Right lung (tissue), 5 donors: ENCODE measurements around the gene OSM. TPM values are rescaled to one million over a fixed set of nuclear protein-coding genes. Genes with fewer than 3 reads are reported as not detected.
"Not testable (repeated sequence)": the region's sequence is repeated elsewhere in the genome, so short reads cannot be mapped to it uniquely, and the experiment has no call there.

Source experiments
- DNase-seq, 2 donors: peaks; one replicate each; pipeline ENCODE4 v3.0.0-alpha.2; 2013
- polyA plus RNA-seq, 5 donors: library from polyadenylated mRNA; unstranded; fragments of 120-200 nt; gene quantifications; one replicate each; pipeline versions ENCODE4 v1.2.1 to v1.2.3, GENCODE V29; 2013; ENCODE audit warnings: inconsistent platforms in 1 of 5, low replicate concordance in 1 of 5; ENCODE audit not compliant: insufficient read length in 5 of 5, insufficient read depth in 1 of 5

OSM gene
- polyA plus RNA-seq, 5 donors = 0.06 to 0.86 (median 0.19) TPM

DNA sequence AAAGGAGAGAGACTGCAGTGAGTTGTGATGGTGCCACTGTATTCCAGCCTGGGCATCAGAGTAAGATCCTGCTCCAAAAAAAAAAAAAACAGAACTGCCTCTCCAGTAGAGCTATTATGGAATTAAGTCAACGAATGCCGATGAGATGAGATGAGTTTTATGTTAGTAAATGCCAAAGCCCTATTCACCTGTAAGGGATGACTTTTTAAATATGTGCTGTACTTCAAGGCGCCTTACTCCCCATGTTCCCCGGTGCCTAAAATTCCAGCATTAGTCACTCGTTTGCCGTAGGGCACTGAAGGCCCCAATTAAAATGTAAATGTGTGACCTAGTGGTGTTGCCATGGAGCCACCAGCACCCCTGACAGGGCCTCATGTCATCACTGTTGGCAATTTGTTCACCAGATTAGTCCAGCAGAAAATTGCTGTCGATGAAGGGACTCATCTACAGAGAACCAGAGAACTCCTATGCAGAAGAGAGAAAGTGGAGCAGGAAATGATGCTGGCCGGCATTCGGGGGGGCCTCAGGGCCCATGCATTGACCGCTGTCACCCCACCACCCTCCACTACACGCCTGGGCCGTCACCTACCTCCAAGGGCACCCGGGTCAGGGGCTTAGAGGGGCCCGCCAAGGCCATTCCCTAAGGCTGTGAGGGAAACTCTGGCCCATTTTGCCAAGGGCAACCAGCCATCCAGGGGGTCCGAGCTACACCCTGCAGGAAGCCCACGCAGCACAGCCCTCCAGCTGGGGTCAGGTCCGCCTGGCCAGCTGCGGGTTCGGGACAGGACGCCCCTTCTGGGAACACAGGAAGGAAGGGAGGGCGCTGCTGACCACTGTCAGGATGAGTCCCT, 37.9 kb downstream of the OSM start:
- no peak for DNase-seq

DNA sequence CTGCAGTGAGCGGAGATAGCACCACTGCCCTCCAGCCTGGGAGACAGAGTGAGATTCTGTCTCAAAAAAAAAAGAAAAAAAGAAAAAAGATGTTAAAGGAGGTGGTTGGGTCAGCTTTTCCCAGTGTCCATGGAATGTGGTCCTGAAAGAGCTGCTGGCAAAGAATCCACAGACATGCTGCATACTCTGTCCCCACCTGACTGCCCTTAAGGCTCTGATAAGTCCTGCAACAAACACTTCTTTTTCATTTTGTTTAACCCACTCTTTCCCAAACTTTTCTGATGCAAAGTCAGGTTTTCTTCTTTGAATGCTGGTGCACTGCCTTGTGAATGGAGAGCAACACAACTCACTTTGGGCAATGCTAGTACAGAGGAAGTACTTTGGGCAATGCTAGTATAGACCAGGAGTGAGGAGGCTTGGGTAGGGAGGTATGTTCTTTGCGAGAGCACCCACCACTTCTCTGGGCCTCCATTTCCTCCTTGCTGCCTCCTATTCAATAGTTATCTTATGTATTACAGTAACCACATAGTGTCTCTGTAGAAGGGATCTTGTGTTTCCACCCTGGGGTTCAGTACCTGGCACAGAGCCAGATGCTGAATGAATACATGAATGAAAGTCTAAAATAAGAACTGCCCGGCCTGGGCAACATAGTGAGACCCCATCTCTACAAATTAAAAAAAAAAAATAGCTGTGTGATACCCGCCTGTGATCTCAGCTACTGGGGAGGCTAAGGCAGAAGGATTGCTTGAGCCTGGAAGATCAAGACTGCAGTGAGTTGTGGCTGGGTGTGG, 39.0 kb downstream of the OSM start:
- DNase-seq = no peak

GRCh38 chr22:30226192-30226832, 40.3 kb downstream of the OSM start:
- no peak for DNase-seq

GRCh38 chr22:30225220-30225927, 41.3 kb downstream of the OSM start:
- no peak for DNase-seq

DNA sequence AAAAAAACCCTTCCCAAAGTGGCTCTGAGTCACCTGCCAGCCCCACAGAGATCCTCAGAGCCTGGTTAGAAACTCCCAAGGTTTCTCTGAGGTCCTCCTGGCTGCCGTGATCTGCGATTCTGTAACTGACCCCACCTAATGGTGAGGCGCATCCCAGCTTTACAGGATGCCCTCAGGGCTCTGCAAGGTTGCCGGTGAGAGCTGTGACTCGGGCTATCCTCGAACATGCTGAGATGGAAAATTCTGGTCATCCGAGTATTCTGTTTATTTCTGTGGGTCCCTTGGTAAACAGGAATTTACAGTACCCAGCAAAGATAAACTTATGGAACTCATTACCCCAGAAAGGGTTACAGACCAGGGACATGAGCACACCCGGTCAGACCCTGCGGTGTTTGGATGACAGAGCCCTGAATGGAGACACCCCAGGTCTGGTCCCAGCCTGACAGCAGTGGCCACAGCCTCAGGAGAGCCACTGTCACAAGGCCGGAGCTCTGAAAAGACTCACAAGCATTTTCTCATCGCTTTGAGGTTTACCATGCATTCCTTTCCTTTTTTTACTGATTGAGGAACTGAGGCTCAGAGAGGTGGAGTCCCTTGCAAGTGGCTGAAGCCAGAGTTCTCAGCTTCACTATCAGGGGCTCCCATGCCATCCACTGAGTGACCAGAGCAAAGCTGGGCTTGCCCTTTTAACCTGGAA, 42.3 kb downstream of the OSM start:
- DNase-seq = no peak

DNA sequence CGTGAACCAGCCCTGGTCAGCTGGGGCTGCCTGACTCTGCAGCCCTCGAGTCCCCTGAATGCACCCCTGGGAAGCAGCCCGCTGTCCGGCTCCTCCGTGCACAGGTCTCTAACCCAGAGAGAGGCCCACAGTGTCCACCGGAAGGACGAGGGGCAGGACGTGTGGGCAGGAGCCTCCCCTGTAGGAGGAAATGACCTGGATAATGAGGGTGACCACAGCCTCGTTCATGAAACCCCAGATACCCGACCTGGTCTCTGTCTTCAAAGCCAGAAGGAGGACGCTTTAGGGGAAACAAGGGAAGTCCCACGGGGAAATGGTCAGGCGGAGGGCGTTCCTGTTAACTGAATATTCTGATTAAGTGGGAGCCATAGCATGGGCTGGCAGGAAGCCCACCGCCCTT, 43.3 kb downstream of the OSM start:
- no peak for DNase-seq

- DNase-seq = no peak
Observed at GRCh38 chr22:30222321-30222720, 44.3 kb downstream of the OSM start.

- no peak for DNase-seq
Observed at GRCh38 chr22:30221121-30221992, 45.3 kb downstream of the OSM start.

DNA sequence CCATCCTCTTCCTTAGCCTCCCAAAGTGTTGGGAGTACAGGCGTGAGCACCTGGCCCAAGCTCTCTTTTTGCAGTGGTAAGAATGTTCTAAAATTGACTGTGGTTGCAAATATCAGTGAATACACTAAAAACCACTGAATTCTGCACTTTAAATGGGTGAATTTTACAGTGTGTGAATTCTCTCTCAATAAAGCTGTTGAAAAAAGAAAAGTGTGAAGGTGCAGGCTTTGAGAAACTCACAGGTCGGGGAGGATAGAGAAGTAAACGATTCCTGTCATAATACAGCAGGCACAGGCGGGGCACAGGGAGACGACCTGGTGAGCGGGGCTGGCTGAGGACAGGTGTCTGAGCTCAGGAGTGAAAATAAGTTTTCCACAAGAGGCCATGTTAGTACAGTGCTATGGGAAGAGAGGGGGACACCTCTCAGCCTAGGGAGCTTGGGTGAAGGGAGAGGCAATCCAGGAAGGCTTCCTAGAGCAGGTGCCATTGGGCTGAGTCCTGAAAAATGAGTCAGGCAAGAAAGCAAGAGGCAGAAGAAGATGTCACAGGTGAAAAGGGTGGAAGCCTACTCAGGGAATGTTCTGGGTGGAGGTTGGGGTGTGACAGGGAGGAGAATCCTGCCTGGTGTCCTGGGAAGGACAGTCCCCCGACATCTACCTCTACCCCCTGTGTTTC, 46.2 kb downstream of the OSM start:
- no peak for DNase-seq

GRCh38 chr22:30219668-30220278, 46.9 kb downstream of the OSM start:
- no peak for DNase-seq

- no peak for DNase-seq
Observed at GRCh38 chr22:30219049-30219654, 47.5 kb downstream of the OSM start.

DNA sequence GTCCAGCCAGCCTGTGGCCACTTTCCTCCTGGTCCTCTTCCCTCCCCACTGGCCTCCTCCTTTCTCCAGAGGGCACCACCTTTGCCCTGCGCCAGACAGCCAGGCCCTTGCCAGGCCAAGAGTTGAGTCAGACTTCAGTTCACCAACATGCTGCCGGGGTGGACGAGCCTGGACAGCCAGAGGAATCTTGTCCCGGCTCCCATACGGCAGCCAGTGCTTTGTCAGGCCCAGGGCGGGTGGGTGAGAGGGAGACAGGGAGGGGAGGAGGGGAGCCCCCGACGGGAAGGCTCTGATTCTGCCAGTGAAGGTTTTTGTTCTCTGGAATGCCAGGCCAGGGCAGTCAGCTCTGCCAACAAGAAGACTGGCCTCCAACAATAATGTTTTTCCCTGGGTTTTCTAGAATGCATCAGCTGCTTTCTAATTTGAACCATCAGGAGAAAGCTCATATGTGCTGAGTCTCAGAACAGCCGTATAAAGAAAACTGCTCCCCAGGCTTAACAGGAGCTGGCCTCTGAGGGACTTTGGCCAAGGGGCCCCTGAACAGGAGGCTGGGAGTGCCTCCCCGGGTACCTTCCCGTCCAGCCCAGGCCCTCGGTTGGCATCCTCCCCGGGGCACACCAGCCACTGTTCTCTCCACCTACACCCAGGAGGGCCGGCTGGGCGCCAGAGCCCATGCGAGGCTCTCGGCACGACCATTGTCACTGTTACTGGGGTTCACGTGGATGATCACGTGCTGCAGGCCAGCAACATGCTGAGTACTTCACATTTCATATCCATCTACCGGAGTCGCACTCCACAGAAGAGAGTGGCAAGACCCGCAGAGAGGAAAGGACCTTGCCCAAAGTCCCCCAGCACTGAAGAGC, 48.7 kb downstream of the OSM start:
- DNase-seq = no peak

GRCh38 chr22:30216710-30217109, 49.9 kb downstream of the OSM start:
- DNase-seq = no peak

- not testable (repeated sequence) for DNase-seq
Observed at GRCh38 chr22:30216272-30216671, 50.4 kb downstream of the OSM start.

DNA sequence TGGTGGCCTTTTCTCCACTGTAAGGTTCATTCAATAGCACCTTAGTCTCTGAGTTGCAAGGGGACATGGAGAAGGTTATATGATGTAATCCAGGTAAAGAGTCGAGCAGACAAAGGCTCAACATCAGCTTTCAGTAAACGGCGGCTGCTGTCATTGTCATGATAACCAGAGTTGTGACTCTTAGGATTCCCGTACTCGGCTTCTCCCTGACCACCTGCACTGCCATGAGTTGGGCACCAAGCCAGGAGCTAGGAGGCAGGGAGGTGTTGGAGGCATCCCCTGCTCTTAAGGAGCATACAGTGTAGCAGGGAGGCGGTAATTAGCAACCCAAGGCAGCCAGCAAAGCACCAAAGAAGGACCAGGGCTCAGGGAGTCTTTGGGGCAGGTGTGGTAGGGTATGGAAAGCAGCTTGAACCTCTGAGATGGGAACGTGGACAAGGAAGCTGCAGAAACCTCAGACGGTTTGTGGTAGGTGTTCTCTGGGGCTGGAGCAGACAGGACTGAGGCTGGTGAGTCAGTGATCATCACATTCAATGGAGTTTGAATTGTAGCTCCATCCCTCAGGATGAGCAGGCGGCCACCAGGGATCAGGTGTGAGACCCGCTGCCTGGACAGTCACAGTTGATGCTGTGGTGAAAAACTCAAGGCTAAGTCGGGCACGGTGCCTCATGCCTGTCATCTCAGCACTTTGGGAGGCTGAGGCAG, 51.8 kb downstream of the OSM start:
- no peak for DNase-seq

- no peak for DNase-seq
Observed at GRCh38 chr22:30212996-30213441, 53.6 kb downstream of the OSM start.
